Thoracic aorta (tissue), 2 donors: Measurements from ENCODE around the gene PRSS33. TPM values are rescaled to one million over a fixed set of nuclear protein-coding genes. Genes with fewer than 3 reads are reported as not detected.

Experiments used
- ATAC-seq: fragments of 150-250 bp; one replicate; pipeline ENCODE4 v1.8.0; 2017; ENCODE audit warnings: low read depth; ENCODE audit not compliant: insufficient number of reproducible peaks, low FRiP score
- DNase-seq: peaks from one replicate; pipeline ENCODE4 v3.0.0-alpha.2; 2020; ENCODE audit warnings: low spot score
- H3K27ac ChIP-seq, 2 donors: fragments of 200-600 bp; sonication (generic); 1 replicate in 1 of 2; 2 replicates in 1 of 2; pipeline ENCODE4 v1.5.1; 2016; ENCODE audit warnings: mild to moderate bottlenecking in 2 of 2, moderate library complexity in 2 of 2
- H3K27me3 ChIP-seq: fragments of 200-600 bp; sonication (generic); replicated peaks from 2 replicates; pipeline ENCODE4 v1.6.0; 2016; ENCODE audit warnings: mild to moderate bottlenecking; ENCODE audit not compliant: insufficient read depth
- H3K36me3 ChIP-seq: fragments of 200-600 bp; sonication (generic); one replicate; pipeline ENCODE4 v1.5.1; 2016
- H3K4me1 ChIP-seq, 2 donors: fragments of 200-600 bp; sonication (generic); 1 replicate in 1 of 2; 2 replicates in 1 of 2; pipeline versions ENCODE4 v1.5.1 to v1.6.0; 2016; ENCODE audit warnings: low read depth in 2 of 2, mild to moderate bottlenecking in 1 of 2; ENCODE audit not compliant: control insufficient read depth in 1 of 2
- H3K4me3 ChIP-seq: fragments of 200-600 bp; sonication (generic); 2 replicates; pipeline ENCODE4 v1.5.1; 2016; ENCODE audit warnings: mild to moderate bottlenecking
- H3K9me3 ChIP-seq: fragments of 200-600 bp; sonication (generic); 2 replicates; pipeline ENCODE4 v1.5.1; 2016
- total RNA-seq, 2 donors: library from RNA; depleted of rRNA; stranded (reverse); fragments of >200 nt; gene quantifications; one replicate each; pipeline versions ENCODE4 v1.1.0 to v1.2.3, GENCODE V29; 2016
- TF ChIP-seq, protein P1 (sequence below): fragments of 200-600 bp; sonication (generic); IDR thresholded peaks from one replicate; pipeline ENCODE4 v1.5.1; 2019; ENCODE audit warnings: antibody characterized with exemption

Gene PRSS33
- total RNA-seq, 2 donors from 2014 or later, result not detected

DNA sequence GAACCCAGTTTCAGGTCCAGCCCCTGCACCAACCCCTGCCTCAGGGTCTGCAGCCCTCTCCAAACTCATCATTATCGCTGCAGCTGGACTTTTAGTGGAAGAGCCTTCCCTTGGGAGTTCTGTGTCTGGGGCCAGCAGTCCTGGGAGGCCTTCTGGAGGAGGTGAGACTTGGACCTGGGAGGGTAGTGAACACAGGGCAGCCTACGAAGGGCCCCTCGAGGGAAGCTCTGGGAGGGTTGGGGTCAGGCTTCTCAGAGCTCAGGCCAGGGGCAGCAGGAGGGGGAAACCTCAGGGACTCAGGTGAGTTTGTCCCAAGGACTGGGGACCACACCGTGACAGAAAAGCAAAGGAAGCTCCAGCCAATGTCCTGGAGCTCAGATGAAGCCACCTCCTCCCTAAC, 46.2 kb downstream of the PRSS33 start:
- Histone ChIP-seq H3K9me3 (no peaks in the 10 kb centered on the region), H3K4me1 (no peaks in the 10 kb centered on the region), H3K27ac (no peak overlapping the region), H3K36me3 (no peaks in the 10 kb centered on the region), H3K4me3 (no peak overlapping the region), H3K27me3 (no peaks in the 10 kb centered on the region)
- DNase-seq, result no peak
- TF ChIP-seq, protein P1, sequence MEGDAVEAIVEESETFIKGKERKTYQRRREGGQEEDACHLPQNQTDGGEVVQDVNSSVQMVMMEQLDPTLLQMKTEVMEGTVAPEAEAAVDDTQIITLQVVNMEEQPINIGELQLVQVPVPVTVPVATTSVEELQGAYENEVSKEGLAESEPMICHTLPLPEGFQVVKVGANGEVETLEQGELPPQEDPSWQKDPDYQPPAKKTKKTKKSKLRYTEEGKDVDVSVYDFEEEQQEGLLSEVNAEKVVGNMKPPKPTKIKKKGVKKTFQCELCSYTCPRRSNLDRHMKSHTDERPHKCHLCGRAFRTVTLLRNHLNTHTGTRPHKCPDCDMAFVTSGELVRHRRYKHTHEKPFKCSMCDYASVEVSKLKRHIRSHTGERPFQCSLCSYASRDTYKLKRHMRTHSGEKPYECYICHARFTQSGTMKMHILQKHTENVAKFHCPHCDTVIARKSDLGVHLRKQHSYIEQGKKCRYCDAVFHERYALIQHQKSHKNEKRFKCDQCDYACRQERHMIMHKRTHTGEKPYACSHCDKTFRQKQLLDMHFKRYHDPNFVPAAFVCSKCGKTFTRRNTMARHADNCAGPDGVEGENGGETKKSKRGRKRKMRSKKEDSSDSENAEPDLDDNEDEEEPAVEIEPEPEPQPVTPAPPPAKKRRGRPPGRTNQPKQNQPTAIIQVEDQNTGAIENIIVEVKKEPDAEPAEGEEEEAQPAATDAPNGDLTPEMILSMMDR, result no peak
- ATAC-seq, result no peak

DNA sequence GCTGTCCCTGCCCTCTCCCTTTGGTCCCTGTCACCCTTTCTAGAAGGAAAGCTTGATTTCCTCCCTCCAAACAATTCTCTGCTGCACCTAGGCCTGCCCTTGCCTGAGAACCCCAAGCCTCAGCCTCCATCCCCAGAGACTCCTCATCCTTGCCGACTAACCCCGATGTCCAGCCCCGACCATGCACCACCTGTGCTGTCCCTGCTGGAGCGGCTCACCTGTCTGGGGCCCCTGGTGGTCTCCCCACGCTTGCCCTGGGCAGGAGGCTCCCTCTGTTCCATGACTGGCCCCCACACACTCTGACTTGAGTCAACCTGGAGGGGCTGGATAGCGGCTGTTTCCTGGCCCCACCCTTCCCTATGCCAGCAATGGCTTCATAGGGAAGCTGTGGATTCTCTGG, 46.9 kb downstream of the PRSS33 start:
- H3K27ac ChIP-seq, result no peak overlapping the region
- H3K27me3 ChIP-seq, result no peaks in the 10 kb centered on the region
- DNase-seq, result no peak
- H3K9me3 ChIP-seq, result no peaks in the 10 kb centered on the region
- no peak for ATAC-seq
- H3K36me3 ChIP-seq, result no peaks in the 10 kb centered on the region
- TF ChIP-seq, protein P1, result no peak
- no peaks in the 10 kb centered on the region for H3K4me1 ChIP-seq
- H3K4me3 ChIP-seq, result no peak overlapping the region

DNA sequence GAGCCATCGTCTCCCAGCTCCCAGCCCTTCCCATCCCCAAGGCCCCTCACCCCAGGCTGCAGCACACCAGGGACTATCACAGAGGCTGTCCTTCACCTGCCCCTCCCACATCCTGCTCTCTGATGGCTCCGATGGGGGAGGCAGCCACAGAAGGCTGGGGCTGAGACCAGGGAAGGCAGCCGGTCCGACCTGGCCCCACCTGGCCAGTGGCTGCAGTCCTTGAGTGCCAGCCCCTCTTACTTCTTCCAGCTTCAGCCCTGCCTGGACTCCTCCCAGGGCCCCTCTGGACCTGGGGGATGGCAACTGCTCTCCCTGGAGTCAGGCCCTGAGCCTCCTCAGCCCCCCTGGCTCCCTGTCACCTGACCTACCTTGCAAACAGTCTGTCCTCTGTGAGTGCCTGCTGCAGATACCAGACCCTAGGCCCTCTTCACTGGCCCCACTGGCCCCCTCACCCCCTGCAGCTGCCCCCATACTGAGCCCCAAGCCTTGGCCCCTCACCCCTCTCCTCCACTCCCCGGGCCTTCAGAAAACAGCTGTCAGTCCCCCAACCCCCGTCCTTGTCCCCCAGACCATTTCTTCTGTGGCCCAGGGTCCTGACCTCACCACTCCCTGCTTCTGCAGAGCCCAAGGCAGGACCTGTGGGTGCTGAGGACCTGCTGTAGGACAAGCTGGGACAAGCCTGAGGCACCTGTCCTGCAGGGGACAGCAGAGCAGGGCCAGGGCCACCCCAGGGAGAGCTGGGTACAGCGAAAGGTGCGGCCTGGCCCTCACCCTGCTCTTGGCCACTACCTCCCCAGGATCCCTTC, 47.5 kb downstream of the PRSS33 start:
- H3K36me3 ChIP-seq, result no peaks in the 10 kb centered on the region
- ATAC-seq (no peak), DNase-seq (no peak)
- no peaks in the 10 kb centered on the region for H3K4me1 ChIP-seq
- TF ChIP-seq, protein P1, result no peak
- H3K9me3 ChIP-seq, result no peaks in the 10 kb centered on the region
- no peak overlapping the region for H3K4me3 ChIP-seq
- H3K27ac ChIP-seq, result no peak overlapping the region
- H3K27me3 ChIP-seq, result no peaks in the 10 kb centered on the region

DNA sequence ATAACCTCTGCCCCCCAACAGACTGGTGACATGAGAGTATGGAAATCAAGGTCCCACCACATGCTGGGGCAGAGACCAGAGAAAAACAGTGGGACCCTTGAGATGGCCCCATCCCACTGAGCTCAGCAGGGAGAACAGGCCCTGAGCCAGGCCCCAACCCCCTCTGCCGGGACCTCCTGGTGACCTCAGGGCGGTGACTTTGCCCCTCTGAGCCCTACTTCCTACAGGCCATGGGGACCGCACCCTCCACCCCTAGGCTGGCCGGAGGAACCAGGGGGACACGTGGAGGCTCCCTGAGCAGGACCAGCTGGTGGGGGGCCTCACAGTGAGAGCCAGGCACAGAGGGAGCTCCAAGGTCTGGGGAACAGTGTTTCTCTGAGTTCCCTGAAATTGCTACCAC, 48.7 kb downstream of the PRSS33 start:
- ATAC-seq, result no peak
- H3K4me1 ChIP-seq, result no peaks in the 10 kb centered on the region
- H3K27ac ChIP-seq, result no peak overlapping the region
- no peak for DNase-seq
- TF ChIP-seq, protein P1, result no peak
- H3K36me3 ChIP-seq, result no peaks in the 10 kb centered on the region
- H3K27me3 ChIP-seq, result no peaks in the 10 kb centered on the region
- no peak overlapping the region for H3K4me3 ChIP-seq
- no peaks in the 10 kb centered on the region for H3K9me3 ChIP-seq

DNA sequence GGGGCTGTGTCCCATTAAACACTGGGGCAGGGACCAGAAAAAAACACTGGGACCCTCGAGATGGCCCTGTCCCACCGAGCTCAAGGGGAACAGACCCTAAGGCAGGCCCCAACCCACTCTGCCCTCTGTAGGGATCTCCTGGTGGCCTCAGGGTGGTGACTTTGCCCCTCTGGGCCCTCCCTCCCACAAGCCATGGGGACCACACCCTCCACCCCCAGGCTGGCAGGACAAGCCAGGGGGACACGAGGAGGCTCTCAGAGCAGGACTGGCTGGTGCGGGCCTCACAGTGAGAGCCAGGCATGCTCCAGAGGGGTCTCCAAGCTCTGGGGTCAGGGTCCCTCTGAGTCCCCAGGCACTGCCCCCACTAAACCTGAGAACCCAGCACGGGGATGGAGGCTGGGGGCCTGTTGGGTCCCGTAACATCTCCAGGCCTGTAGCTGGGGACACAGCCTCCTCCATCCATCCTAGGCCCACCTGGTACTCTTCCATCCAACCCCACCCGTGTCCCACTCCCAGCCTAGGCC, 49.4 kb downstream of the PRSS33 start:
- Histone ChIP-seq H3K36me3 (no peaks in the 10 kb centered on the region), H3K4me3 (no peak overlapping the region), H3K9me3 (no peaks in the 10 kb centered on the region), H3K4me1 (no peaks in the 10 kb centered on the region), H3K27ac (no peak overlapping the region), H3K27me3 (no peaks in the 10 kb centered on the region)
- DNase-seq (no peak), ATAC-seq (no peak)
- TF ChIP-seq, protein P1, result no peak
